HG03457 (cell line): ENCODE data around the gene ATP8B3.

Experiments used
- ATAC-seq: cut with Tn5 transposase; IDR thresholded peaks from one replicate; pipeline ENCODE4 v1.9.1; 2021; ENCODE audit warnings: moderate number of reproducible peaks; ENCODE audit not compliant: unreplicated experiment

Gene ATP8B3

DNA sequence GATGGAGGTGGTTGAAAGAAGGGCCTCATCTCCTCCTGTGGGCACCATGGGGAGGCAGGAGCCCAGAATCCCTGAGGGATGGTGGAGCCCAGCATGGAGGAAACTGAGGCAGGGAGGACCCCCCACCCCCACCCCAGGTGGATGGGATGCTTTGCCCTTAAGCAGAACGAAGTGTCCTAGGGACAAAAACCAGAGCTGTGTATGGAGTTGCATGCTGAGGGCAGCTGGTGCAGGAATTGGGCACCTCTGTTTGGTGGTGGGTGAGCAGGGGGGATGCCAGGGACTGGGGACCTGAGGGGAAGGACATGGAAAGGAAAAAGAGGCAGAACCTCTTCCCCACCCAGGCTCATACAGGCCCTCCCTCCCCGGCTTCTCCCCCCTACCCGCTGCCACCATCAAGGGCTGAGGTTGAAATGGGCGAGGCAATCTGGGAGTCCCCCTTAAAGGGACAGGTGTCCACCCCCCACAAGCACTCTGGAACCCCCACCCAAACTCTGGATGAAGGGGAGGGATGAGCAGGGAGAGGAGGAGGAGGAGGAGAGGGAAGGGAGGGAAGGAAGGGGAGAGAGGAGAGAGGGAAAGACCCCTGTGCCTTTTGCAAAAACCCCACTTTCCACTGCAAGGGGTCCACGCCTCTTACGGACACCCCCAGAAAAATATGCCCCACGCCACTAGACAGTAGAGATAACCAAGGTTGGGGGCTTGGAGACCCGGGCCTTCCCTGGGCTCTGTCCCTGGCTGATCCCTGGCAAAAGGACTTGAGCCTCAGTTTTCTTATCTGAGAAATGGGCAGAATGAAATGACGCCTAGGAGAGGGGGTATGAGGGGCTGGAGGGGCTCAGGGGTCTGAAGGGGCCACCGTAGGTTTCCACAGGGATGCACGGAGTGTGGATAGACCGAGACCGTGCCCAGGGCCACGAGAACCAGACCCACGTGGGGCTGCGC is 52.8 kb downstream of the ATP8B3 start:
- ATAC-seq, result no peak

DNA sequence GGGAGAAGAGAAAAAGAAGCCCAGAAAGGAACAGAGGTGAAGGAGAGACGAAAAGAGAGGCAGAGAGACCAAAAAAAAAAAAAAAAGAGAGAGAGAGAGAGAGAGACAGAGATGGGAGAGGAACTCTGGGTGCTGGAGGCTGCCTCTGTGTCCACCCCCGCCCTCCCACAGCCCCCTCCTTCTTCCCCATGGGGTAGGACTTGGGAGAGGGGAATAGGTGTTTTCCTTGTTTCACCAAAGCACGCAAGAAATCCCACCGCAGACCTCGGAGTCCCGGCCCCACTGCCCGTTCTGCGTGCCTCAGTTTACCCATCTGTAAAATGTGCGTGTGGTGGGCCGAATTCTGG is 53.9 kb downstream of the ATP8B3 start:
- ATAC-seq, result no peak

DNA sequence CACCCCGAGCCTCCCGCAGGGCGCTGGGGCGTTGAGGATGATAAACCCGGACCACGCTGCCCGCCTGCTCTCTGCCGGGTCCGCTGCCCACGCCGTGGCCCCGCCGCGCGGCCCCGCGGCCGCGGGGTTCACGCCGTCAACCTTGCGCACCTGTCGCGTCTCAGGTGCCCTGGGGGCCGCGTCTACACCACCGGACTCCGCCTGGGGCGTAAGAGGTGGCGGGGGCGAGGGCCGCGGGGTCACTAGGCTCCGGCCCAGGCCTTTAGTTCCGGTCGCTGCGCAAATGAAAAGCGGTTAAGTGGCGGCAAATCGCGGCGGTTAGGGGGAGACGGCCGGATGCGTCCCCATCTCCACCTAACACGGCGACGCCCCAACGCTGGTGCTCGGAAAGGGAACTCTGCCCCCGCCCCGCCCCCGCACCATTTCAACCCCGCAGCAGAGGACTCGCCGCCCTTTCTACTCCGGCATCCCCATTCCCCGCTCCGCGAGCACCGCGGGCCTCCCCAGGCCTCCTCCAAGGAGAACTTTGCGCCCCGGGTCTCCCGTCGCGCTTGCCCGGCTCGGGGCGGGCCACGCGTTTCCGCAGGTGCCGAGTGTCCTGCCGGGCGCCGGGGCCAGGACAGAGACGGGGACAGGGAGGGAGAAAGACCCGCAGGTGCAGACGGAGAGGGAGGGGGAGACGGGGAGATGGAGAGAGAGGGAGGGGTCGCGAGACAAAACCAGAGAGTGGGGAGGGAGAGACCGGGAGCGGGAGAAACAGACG is 54.4 kb downstream of the ATP8B3 start:
- ATAC-seq, result no peak

- no peak for ATAC-seq
Observed at GRCh38 chr19:1756705-1757465, 55.2 kb downstream of the ATP8B3 start.

- no peak for ATAC-seq
Observed at GRCh38 chr19:1756264-1756663, 55.8 kb downstream of the ATP8B3 start.

DNA sequence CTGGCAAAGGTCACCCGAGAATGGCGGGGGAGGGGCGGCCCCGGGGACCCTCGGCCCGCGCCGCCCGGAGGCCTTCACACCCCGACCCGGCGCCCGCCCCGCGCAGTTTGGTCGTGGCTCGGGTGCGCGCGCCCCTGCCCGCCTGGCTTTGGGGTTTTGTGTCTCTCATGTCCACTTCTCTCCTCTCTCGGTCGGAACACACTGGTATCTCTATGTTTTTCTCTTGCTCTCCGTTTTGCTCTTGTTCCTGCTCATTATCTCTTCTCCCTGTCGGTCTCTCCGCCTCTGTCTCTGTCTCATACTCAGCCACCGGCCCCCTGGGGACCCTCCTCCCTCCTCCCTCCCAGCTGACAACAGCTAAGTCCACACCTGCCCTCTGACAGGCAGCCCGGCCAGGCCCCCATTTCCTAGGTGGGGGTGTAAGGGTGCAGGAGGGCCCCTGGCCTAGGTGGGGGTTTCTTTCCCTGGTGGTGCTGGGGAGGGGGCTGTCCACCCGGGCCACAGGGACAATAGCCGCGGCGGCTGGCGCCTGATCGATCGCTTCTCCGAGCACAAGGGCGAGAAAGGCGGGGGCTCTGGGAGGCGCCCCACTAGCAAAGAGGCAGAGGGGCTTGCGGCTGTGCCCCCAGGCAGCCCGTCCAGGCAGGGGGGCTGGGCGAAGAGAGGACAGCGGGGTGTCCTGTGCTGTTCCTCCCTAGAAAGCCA is 56.5 kb downstream of the ATP8B3 start:
- ATAC-seq, result no peak

- ATAC-seq, result no peak
Observed at GRCh38 chr19:1754636-1755466, 57.2 kb downstream of the ATP8B3 start.

DNA sequence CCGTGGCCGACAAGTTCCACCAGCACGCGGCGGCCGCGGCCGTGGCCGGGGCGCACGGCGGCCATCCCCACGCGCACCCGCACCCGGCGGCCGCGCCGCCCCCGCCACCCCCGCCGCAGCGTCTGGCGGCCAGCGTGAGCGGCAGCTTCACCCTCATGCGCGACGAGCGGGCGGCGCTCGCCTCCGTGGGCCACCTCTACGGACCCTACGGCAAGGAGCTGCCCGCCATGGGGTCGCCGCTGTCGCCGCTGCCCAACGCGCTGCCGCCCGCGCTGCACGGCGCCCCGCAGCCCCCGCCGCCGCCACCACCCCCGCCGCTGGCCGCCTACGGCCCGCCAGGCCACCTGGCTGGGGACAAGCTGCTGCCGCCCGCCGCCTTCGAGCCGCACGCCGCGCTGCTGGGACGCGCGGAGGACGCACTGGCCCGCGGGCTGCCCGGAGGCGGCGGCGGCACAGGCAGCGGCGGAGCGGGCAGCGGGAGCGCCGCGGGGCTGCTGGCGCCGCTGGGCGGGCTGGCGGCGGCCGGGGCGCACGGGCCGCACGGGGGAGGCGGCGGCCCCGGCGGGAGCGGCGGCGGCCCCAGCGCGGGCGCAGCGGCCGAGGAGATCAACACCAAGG is 57.9 kb downstream of the ATP8B3 start:
- ATAC-seq, result no peak

GRCh38 chr19:1752757-1753728 is 59.0 kb downstream of the ATP8B3 start, which contains the start of gene ONECUT3:
ONECUT3 (plus strand) TSS chr19:1753506; CDS start chr19:1753663, 157 bp downstream.
- no peak for ATAC-seq

DNA sequence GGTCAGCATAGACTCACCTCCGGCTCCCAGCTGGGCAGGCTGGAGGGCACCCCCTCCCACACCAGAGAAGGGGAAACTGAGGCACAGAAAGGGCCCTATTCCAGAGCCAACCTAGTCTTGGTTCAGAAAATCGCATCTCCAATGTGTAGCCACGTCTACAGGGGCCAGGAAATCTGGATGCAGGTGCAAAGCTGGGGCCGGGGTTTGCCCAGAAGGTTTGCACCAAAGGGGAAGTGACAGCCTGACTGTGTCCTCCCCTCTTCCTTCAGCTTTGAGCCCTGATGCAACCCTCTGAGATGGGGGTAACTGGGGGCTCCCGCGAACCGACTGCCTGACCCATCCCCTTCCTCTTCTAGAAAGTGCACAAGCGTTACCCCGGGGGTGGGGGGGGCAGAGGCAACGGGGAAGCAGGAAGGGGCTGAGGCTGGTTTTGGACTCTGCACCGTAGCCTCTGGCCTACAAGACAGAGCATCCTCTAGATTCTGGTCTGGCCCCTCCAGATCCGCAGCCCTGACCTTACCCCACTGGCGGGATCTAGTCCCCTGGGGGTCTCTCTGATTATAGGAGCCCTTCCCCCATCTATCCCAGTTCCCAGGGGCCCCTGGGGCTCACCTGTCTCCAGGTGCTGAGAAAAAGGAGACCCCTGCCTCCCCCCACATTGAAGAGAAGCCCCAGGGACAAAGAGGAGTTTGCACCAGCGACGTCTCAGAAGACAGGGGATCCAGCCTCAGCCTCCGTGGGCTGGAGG is 59.9 kb downstream of the ATP8B3 start:
- ATAC-seq, result no peak

DNA sequence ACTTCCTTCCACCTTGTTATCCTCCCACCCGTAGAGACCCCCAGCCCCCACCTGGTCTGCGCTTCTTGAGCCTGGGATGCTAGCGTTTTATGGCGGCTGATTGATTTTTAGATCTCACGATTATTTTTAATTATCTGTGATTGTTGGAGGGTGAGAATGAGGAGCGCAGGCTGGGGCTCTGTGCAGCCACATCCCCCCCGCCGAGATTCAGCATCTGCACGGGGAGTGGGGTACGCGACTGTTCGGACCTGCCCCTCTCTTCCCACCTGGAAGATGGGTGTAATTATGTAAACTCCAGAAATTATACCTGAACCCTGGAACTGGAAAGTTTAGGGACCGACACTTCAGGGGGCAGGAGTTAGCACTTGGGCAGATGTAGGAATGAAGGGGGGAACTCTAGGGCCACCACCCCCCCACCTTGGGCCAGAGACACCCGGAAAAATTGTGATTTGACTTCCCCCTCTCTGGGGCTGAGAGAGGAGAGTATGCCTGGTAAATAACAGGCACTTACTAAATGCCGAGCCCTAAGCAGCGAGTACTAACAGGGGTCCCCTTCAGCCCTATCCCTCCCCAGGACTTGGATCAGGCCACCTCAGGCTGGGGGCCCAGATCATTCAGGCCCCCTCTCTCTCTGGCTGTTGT is 60.6 kb downstream of the ATP8B3 start:
- no peak for ATAC-seq

DNA sequence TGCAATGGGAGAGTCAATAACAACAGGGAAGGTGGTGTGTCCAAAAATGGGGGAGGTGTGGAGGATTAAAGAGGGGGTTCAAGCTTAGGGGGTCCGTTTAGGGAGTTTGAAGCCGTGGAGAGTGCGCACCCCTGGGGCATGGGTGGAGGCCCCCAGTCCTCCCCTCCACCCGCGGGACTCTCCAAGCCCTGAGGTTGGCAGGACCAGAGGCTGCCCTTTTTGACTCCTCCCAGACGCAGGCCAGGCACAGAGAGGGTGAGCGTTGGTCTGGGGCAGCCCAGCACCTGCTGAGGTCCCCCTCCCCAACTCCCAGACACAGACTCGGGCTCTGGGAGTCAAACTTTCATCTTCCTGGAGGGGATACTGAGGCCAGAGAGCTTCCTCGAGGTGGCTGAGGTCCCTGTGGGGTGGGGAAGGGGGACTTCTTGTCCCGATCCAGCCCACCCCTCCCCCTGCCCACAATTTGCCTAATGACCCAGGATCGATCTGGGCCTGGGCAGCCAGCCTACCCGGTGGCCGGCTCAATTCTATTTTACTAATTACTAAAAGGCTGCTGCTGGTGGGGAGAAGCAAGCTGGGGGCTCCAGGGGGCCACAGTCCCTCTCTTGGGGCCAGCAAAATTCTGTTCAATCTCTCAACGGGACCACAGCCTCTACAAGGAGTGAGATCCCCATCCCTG is 61.6 kb downstream of the ATP8B3 start:
- ATAC-seq, result no peak

DNA sequence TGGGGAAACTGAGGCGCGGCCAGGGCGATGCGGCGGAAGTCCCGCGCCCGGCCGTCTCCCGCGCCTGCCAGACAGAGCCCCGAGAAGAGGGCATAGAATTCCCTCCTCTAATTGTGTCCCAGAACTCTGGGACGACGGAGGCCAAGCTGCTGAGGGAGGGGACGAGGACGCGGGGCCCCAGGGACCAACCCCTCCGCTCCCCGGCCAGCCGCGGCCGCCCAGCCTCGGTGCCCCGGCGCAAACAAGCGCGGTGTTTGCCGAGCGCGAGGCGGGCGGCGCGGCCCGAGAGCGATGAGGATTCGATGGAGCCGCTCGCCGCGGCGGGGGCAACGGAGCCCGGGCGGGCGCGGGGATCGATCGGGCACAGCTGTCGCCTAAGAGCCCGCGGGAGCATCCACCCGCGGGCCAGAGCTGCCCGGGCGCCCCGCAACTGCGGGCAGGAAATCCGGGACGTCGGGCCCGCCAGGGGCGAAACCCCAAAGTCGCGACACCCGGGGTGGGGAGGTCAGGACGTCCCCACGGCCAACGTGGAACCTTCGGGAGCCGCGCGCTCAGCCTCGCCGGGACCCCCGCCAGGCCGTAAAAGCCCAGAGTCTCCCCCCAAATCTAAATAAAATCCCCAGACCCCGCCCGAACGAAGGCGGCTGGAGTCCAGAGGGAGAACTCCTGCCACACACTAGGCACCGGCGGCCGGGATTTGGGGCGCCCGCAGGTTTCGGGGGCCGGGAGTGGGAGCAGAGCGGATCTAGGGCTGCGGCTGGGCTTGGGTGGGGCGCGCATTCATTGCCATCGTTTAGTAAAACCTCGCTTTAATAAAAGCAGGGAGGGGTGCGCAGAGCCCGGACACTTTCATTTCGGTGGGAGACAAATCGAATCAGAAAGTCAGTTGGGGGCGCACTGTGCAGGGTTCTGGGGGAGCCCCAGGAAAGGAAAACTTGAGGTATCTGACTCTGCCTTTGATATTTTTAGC is 62.4 kb downstream of the ATP8B3 start:
- ATAC-seq, result no peak

DNA sequence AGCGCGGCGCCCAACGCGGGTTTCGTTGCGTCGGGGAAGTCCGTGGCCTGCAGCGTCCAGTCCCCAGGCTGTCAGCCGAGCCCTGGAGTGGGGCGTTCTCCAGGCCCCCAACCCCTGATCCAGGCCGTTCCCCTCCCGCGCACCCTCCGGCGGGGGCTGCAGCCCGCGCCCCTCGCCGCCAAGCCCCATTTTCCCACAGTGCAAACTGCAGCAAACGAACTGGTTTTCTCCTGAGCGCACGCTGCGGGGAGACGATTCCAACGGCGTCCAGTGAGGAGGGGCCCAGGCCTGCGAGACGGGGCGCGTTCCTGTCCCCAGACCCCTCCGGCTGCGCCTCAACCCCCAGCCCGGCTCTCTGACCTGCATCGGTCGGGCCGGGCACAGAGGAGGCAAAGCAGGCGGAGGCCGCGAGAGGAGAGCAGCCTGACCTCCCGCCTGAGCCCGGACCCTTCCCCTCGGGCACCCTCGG is 63.2 kb downstream of the ATP8B3 start:
- no peak for ATAC-seq
